ENCODE data around the gene MRFAP1L1. TPM values are rescaled to one million over a fixed set of nuclear protein-coding genes. Genes with fewer than 3 reads are reported as not detected.
"Not testable (repeated sequence)": the region's sequence is repeated elsewhere in the genome, so short reads cannot be mapped to it uniquely, and the experiment has no call there.

MRFAP1L1 gene
- total RNA-seq, 2 experiments from 2014 or later, result 26.6 to 27.0 TPM

GRCh38 chr4:6728320-6729029 lies 18.8 kb upstream of the MRFAP1L1 start:
- ATAC-seq (ENCODE audit: poor library complexity) (no peak), DNase-seq (no peak)
- H3K9me3 ChIP-seq (ENCODE audit: control insufficient read depth in 1 of 2, insufficient read depth in 1 of 2, low read length in 2 of 2), result no peaks in the 10 kb centered on the region
- no peak overlapping the region for H3K27ac ChIP-seq (ENCODE audit: low read depth in 1 of 2, low read length in 2 of 2)
- H3K4me3 ChIP-seq (ENCODE audit: low read length), result no peak overlapping the region
- Mint-ChIP-seq H3K27me3 (no peaks in the 10 kb centered on the region), H3K36me3 (ENCODE audit: low read depth) (no peaks in the 10 kb centered on the region), H3K4me1 (ENCODE audit: low read depth) (peaks cover 12% of the 10 kb centered on the region), H3K4me3 (no peak overlapping the region), H3K9me3 (no peaks in the 10 kb centered on the region), H3K27ac (peak overlapping the region; percentile 6)
- CTCF ChIA-PET, result no interaction called here
- TF ChIP-seq CTCF (IDR thresholded peaks at IDR 0.05), result no peak
- no peaks in the 10 kb centered on the region for H3K36me3 ChIP-seq (ENCODE audit: insufficient read depth, low read length)
- no peaks in the 10 kb centered on the region for H3K27me3 ChIP-seq (ENCODE audit: control insufficient read depth in 1 of 2, insufficient read depth in 2 of 2, low read length in 2 of 2)
- intact Hi-C loops (cut with DNase I, micrococcal nuclease), result no loop called here
- POLR2A ChIA-PET, result no interaction called here
- H3K4me1 ChIP-seq (ENCODE audit: insufficient read depth, low read length), result peaks cover 7% of the 10 kb centered on the region

GRCh38 chr4:6727943-6728250 lies 18.2 kb upstream of the MRFAP1L1 start:
- H3K27me3 ChIP-seq (ENCODE audit: control insufficient read depth in 1 of 2, insufficient read depth in 2 of 2, low read length in 2 of 2), result no peaks in the 10 kb centered on the region
- H3K27ac Mint-ChIP-seq, result peak overlapping the region; percentile 6
- no peak overlapping the region for H3K4me3 Mint-ChIP-seq

GRCh38 chr4:6727081-6727942 lies 17.6 kb upstream of the MRFAP1L1 start:
- no peaks in the 10 kb centered on the region for H3K9me3 Mint-ChIP-seq
- H3K4me1 Mint-ChIP-seq (ENCODE audit: low read depth), result peaks cover 12% of the 10 kb centered on the region
- DNase-seq, result peak in 1 of 14 experiments; percentile 9
- CTCF ChIA-PET, result no interaction called here
- no peak for ATAC-seq (ENCODE audit: poor library complexity)
- intact Hi-C loops (cut with DNase I, micrococcal nuclease), result no loop called here
- Histone ChIP-seq H3K36me3 (ENCODE audit: insufficient read depth, low read length) (no peaks in the 10 kb centered on the region), H3K9me3 (ENCODE audit: control insufficient read depth in 1 of 2, insufficient read depth in 1 of 2, low read length in 2 of 2) (no peaks in the 10 kb centered on the region), H3K27me3 (ENCODE audit: control insufficient read depth in 1 of 2, insufficient read depth in 2 of 2, low read length in 2 of 2) (no peaks in the 10 kb centered on the region), H3K4me3 (ENCODE audit: low read length) (no peak overlapping the region), H3K27ac (ENCODE audit: low read depth in 1 of 2, low read length in 2 of 2) (no peak overlapping the region), H3K4me1 (ENCODE audit: insufficient read depth, low read length) (peaks cover 7% of the 10 kb centered on the region)
- no peak for TF ChIP-seq CTCF (IDR thresholded peaks at IDR 0.05)
- no peaks in the 10 kb centered on the region for H3K27me3 Mint-ChIP-seq
- POLR2A ChIA-PET, result interaction anchor here (0.6 to 1.7 kb wide), 4 partner anchors 9 to 147 kb away, joined by 3 to 4 read pairs (median 3); partner anchors contain the start of genes BLOC1S4 and MRFAP1
- H3K36me3 Mint-ChIP-seq (ENCODE audit: low read depth), result no peaks in the 10 kb centered on the region
- no peak overlapping the region for H3K4me3 Mint-ChIP-seq
- H3K27ac Mint-ChIP-seq, result peak overlapping the region; percentile 6

More at GRCh38 chr4:6727943-6728250, 18.2 kb upstream of the MRFAP1L1 start:
- no peaks in the 10 kb centered on the region for H3K36me3 Mint-ChIP-seq (ENCODE audit: low read depth)
- CTCF ChIA-PET, result no interaction called here
- TF ChIP-seq CTCF (IDR thresholded peaks at IDR 0.05), result no peak
- DNase-seq, result no peak
- POLR2A ChIA-PET, result interaction anchor here (0.6 to 1.7 kb wide), 2 partner anchors 10 to 87 kb away, joined by 3 to 4 read pairs; partner anchors contain the start of gene MRFAP1
- intact Hi-C loops (cut with DNase I, micrococcal nuclease), result no loop called here
- Histone ChIP-seq H3K9me3 (ENCODE audit: control insufficient read depth in 1 of 2, insufficient read depth in 1 of 2, low read length in 2 of 2) (no peaks in the 10 kb centered on the region), H3K36me3 (ENCODE audit: insufficient read depth, low read length) (no peaks in the 10 kb centered on the region), H3K27ac (ENCODE audit: low read depth in 1 of 2, low read length in 2 of 2) (no peak overlapping the region), H3K4me3 (ENCODE audit: low read length) (no peak overlapping the region), H3K4me1 (ENCODE audit: insufficient read depth, low read length) (peaks cover 7% of the 10 kb centered on the region)
- H3K9me3 Mint-ChIP-seq, result no peaks in the 10 kb centered on the region
- H3K27me3 Mint-ChIP-seq, result no peaks in the 10 kb centered on the region
- peaks cover 12% of the 10 kb centered on the region for H3K4me1 Mint-ChIP-seq (ENCODE audit: low read depth)
- ATAC-seq (ENCODE audit: poor library complexity), result no peak

- H3K27ac ChIP-seq (ENCODE audit: low read depth in 1 of 2, low read length in 2 of 2); ATAC-seq (ENCODE audit: poor library complexity); H3K36me3 Mint-ChIP-seq (ENCODE audit: low read depth); H3K36me3 ChIP-seq (ENCODE audit: insufficient read depth, low read length); DNase-seq; H3K9me3 ChIP-seq (ENCODE audit: control insufficient read depth in 1 of 2, insufficient read depth in 1 of 2, low read length in 2 of 2); POLR2A ChIA-PET; H3K27me3 ChIP-seq (ENCODE audit: control insufficient read depth in 1 of 2, insufficient read depth in 2 of 2, low read length in 2 of 2); intact Hi-C loops (cut with DNase I, micrococcal nuclease); H3K4me3 ChIP-seq (ENCODE audit: low read length); CTCF ChIA-PET; H3K9me3 Mint-ChIP-seq; H3K27ac Mint-ChIP-seq; H3K27me3 Mint-ChIP-seq; H3K4me3 Mint-ChIP-seq; H3K4me1 ChIP-seq (ENCODE audit: insufficient read depth, low read length): not testable (repeated sequence)
- peaks cover 12% of the 10 kb centered on the region for H3K4me1 Mint-ChIP-seq (ENCODE audit: low read depth)
These were observed 15.8 kb upstream of the MRFAP1L1 start for GRCh38 chr4:6725427-6725961.

Data from CD4-positive, alpha-beta T cell (primary cell).